NCI-H2196 treated with DMSO at 0.1 percent for 48 hours (cell line): ENCODE results near the gene POMT2.
"Not testable (repeated sequence)": the region's sequence is repeated elsewhere in the genome, so short reads cannot be mapped to it uniquely, and the experiment has no call there.

Experiments
- DNase-seq: peaks from one replicate; lab custom pipeline; 2025; ENCODE audit not compliant: unreplicated experiment; lab: John Stamatoyannopoulos, UW

Gene POMT2

GRCh38 chr14:77320238-77320935, at the start of gene POMT2:
TSS of gene POMT2 (minus strand) at chr14:77320883. CDS start at chr14:77320681, 202 bp downstream.
- peak; percentile 89 for DNase-seq

DNA sequence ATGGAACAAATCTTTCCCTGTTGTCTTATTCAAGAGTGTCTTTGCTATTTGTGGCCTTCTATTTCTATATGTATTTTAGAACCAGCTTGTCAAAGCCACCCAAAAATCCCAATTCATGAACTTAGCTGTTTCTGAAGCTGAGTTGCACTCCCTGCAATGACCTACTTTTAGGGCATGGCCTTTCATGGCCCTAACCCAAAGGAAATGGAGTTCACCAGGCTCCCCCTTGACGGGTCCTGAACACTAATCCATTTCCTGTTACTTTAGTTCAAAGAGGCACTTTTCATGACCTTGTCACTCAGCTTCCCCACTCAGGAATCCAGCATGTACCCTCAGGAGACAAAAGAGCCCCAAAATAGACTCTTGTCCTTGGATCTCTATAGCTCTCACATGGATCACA, 48.6 kb upstream of the POMT2 start:
- DNase-seq = no peak

DNA sequence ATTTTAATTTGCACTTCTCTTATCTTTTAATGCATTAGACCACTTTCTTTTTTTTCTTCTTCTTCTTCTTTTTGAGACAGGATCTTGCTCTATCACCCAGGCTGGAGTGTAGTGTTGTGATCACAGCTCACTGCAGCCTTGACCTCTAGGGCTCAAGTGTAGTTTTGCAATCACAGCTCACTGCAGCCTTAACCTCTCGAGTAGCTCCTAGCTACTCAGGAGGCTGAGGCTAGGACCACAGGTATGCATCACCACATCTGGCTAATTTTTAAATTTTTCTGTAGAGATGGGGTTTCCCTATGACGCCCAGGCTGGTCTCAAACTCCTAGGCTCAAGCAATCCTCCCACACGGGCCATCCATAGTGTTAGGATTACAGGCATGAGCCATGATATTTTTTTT, 43.5 kb upstream of the POMT2 start:
- DNase-seq = no peak

DNA sequence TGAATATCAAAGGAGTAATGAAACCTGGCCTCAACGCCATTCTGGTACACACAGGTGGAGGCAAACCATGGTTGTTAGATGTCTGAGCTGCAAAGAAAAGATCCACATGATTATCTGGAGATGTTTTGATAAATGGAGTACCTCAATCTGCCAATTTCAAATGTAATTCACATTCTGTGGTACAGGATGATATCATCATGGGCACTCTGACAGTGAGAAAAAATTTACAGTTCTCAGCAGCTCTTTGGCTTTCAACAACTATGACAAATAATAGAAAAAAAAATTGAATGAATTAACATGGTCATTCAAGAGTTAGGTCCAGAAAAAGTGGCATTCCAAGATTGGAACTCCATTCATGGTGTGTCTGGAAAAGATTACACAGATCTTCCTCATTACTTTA, 38.9 kb upstream of the POMT2 start:
- no peak for DNase-seq

- no peak for DNase-seq
Measured at GRCh38 chr14:77356899-77357298, 36.2 kb upstream of the POMT2 start.

- DNase-seq = no peak
Measured at GRCh38 chr14:77355811-77356210, 35.1 kb upstream of the POMT2 start.

- DNase-seq = no peak
Measured at GRCh38 chr14:77353469-77354141, 32.9 kb upstream of the POMT2 start.

DNA sequence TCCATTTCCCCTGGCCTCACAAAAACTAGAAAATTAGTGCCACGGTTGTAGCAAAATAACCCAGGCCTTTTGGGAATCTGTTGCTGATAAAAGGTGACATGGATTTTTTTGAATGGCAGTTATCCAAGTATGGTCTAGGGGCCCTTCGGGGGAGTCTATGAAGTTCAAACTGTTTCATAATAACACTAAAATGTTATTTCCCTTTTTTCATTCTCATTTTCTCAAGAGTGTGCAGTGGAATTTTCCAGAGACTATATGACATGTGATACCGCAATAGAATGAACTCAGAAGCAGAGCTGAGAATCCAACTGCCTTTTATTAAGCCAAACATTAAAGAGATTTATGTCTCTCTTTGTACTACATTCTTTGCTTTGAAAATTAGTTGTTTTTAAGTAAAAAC, 27.1 kb upstream of the POMT2 start:
- no peak for DNase-seq

- DNase-seq = no peak
Measured at GRCh38 chr14:77346495-77346894, 25.8 kb upstream of the POMT2 start.

- DNase-seq = no peak
Measured at GRCh38 chr14:77344377-77344996, 23.8 kb upstream of the POMT2 start.

DNA sequence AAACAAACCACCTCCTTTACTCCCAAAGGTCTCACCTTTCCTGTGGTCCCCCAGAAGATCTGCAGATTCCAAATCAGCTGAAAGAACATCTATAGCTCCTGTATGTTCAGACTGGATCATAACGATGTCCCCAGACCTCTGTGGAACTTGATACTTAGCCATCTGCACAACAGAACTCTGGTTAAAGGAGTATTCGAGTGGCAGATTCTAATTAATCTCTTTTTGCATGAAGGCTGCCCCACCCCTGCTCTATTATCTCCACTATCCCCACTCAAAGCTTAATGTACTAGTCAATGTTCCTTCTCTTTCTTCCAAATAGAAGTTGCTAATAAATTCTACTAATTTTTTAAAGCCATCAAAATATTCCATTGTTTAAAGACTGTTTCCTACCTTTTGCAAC, 23.0 kb upstream of the POMT2 start:
- no peak for DNase-seq

GRCh38 chr14:77342726-77343397, 22.2 kb upstream of the POMT2 start:
- DNase-seq = peak; percentile 32

DNA sequence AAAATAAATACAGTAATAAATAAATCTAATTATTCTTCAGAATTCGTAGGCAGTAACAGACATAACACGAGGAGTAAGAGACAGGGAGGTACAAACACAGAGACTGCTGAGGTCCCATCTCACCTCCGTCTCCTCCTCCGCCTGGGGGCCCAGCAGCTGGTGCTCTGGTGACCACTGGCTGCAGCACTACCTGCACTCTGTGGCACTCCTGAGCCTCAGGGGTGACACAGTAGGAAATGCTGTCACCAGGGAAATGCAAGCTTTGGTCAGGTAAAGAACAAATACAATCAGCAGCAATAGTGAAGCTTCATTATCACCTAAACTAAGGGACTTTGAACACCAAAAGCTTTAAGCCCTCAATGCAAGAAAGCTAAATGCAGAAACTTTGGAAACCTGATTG, 19.7 kb upstream of the POMT2 start:
- no peak for DNase-seq

- no peak for DNase-seq
Measured at GRCh38 chr14:77339407-77339806, 18.7 kb upstream of the POMT2 start.

DNA sequence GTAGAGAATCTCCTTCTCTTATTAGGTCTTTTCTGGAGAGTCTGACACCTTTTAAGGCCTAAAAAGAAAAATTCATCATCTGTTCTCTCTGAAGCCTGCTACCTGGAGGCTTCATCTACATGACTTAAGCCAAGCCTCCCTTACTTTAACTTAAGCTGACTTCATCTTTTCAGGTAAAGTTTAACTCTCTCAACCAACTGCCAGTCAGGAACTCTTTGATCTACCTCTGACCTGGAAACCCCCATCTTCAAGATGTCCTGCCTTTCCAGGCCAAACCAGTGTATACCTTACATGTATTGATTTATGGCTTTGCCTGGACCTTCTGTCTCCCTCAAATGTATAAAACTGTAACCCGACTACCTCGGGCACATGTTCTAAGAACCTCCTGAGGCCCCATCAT, 17.6 kb upstream of the POMT2 start:
- DNase-seq = no peak

- DNase-seq = no peak
Measured at GRCh38 chr14:77337880-77338279, 17.2 kb upstream of the POMT2 start.

GRCh38 chr14:77337255-77337654, 16.6 kb upstream of the POMT2 start:
- DNase-seq = not testable (repeated sequence)

- no peak for DNase-seq
Measured at GRCh38 chr14:77335576-77335975, 14.9 kb upstream of the POMT2 start.

GRCh38 chr14:77329872-77330271, 9.2 kb upstream of the POMT2 start:
- no peak for DNase-seq

- DNase-seq = no peak
Measured at GRCh38 chr14:77327111-77327510, 6.4 kb upstream of the POMT2 start.

DNA sequence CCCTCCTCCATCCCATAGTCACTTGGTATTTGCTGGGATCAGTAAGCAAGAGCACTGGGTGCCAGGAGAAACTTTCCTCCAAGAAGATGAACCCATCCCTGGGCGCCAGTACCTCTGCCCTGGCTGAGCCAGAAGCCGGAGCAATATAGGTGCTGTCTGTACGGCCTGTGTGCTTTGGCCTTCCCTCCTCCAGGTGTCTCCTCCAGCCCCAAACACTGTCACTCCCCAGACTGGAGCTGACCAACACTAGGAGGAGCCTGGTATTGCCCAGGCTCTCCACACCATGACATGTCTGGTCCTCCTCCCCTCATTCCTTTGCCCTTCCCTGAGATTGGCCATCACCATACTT, 5.0 kb upstream of the POMT2 start:
- DNase-seq = no peak
